Upper lobe of left lung (tissue), 4 donors: Measurements from ENCODE around the gene B3GAT1.

Experiments used
- EP300 ChIP-seq, 4 donors: sonication (generic); formaldehyde crosslinking; IDR thresholded peaks; one replicate each; pipeline ENCODE4 v1.5.1; 2017; ENCODE audit warnings: antibody characterized with exemption in 4 of 4, control low read depth in 2 of 4
- POLR2A ChIP-seq, 4 donors: fragments of 450-650 bp; IDR thresholded peaks; one replicate each; pipeline ENCODE4 v1.5.1; 2016 to 2017; ENCODE audit warnings: antibody characterized with exemption in 4 of 4, mild to moderate bottlenecking in 2 of 4

- no peak for TF ChIP-seq EP300 (IDR thresholded peaks at IDR 0.05)
- TF ChIP-seq POLR2A (IDR thresholded peaks at IDR 0.05): no peak
Measured at GRCh38 chr11:134345237-134345550, 66.8 kb downstream of the B3GAT1 start.
